Erythroblast (primary cell): ENCODE results near the gene ACTL6A.

Source experiments
- GATA1 ChIP-seq: IDR thresholded peaks from 2 replicates; pipeline ENCODE4 v1.6.1; 2011; ENCODE audit warnings: low read depth, mild to moderate bottlenecking, control low read depth, low read length, moderate library complexity
- POLR2A ChIP-seq: IDR thresholded peaks from 2 replicates; pipeline ENCODE4 v1.6.1; 2011; ENCODE audit warnings: mild to moderate bottlenecking, low read length

DNA sequence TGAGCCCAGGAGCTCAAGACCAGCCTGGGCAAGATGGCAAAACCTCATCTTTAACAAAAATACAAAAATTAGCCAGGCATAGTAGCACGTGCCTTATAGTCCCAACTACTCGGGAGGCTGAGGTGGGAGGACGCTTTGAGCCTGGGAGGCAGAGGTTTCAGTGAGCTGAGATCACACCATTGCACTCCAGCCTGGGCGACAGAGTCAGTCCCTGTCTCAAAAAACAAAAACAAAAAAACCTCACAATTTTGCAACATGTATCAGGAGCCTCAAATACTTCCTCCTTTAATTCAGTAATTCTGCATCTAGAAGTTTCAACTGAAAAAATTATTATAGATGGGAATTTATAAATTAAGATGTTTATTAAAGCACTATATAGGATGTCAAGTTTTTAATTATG lies 40.6 kb downstream of the ACTL6A start:
- no peak for TF ChIP-seq POLR2A
- TF ChIP-seq GATA1 = no peak
